Activated effector memory CD4-positive, alpha-beta T cell treated with Interleukin-2 at 50 U/mL for 16 hours (primary cell): ENCODE data around the gene HEXB.
"Not testable (repeated sequence)": the region's sequence is repeated elsewhere in the genome, so short reads cannot be mapped to it uniquely, and the experiment has no call there.

Experiments used
- DNase-seq: peaks from one replicate; pipeline ENCODE4 v3.0.0-alpha.2; 2020

The HEXB gene

DNA sequence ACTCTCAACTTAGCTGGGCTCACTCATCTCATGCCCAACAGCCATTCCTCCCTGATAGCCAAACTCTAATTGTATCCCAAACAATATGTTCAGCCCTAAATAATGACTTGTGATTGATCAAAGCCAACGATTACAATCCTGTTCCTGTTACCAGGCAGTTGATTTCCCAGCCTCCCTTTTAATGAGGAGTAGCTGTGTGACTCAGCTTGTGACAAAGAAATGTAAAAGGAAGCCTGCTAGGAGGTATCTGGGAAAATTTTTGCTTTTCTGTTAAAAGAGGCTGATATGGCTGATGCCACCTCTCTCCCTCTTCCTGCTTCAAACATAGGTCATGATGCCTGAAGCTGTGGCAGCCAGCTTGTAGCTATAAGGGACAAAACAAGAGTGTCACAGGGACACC lies 24.9 kb upstream of the HEXB start:
- no peak for DNase-seq

DNA sequence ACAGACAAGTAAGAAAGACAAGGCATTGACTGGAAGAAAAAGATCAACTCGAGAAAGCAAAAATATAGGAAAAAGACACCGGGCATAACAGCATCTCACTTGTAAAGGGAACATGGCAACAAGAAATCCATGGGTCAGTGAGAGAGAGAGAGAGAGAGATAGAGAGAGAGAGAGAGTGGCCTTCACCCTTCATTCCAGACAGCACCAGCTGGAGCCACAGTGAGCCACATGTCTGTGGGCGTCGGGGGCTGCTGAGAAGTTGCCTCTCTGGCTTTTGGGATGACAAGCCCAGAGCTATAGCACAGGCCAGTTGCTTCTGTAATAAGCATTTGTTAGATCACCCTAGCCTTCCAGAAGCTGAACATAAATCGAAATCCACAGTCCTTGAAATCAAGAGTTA lies 24.2 kb upstream of the HEXB start:
- DNase-seq = no peak

- DNase-seq = no peak
These were observed 20.5 kb upstream of the HEXB start for GRCh38 chr5:74664551-74664950.

DNA sequence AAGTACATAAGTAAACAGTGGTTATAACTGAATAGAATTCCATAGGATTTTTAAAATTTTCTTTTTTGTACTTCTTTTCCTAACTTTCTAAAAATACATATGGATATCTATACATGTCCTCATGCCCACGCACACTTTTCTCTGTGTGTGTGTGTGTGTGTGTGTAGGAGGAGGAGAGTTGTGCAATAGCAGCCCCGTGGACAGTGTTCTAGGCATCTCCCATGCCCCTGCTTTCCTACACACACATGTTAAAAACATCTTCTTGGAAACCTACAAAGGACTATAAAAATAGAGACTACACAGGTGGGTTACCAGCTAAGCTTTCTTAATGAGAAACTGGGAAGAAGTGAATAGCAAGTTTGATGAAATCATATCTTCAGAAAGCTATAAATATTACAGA lies 19.8 kb upstream of the HEXB start:
- no peak for DNase-seq

DNA sequence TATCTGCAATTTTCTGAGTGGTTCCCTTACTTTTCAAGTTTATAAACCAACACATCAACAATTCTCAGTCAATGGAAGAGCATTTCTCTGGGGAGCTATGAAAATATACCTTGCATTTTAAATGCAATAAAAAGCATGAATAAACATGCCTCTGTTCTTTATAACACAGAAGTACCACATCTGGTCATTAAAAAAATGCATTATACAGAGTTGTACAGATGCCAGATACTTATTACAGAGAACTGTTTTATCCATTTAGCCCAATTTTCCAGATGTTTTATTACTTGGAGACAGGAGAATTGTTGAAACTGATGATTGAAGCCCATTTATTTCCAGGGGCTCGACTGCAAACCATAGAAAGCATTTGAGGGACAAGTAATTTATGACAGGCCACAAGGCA lies 19.2 kb upstream of the HEXB start:
- no peak for DNase-seq

DNA sequence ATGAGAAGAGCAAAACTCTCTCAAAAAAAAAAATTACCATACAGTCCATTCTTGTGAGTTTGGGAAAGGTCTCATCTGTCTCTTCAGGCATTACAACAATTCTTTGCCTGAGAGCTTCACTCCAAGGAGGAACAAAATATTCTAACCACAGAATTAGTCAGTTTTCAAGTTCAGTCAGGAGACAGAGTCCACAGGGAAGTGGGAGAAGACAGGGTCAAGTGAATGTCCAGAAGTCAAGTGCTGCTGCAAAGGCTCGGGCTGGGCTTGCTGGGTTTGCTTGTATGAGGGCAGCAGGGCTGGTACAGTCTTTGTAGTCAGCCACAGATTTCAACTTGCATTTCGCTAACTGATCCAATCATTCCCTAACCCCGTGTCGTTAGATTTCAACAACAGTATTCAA lies 17.6 kb upstream of the HEXB start:
- no peak for DNase-seq

GRCh38 chr5:74669821-74670220 lies 15.2 kb upstream of the HEXB start:
- DNase-seq = no peak

DNA sequence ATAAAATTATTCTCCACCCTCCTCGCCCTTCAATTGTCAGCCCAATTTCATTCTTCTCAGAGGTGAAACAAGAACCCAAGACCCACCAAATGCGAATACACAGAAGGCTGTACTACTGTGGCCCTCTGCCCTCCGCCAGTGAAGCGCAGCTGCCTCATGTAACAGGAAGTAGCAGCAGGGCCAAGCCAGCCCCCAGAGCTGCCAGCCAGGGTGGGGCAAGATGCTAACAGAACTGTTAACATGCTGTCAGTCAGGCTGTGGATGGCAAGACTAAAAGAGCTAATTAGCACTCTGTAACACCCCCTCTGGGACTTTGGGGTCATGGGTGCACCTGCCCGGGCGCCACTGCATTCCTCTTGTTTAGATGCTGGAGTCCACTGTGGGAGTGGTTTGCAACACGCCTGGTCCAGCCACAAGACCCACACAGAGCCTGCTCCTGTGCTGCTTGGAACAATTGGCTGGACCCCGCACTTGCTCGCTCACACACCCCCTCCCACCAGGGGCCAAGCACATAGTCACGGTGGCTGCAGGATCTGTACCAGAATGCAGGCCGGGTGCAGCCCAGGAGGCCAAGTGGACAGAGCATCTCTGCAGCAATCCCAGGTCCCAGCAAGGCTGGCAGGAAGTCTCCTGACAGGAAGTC lies 14.5 kb upstream of the HEXB start:
- no peak for DNase-seq

DNA sequence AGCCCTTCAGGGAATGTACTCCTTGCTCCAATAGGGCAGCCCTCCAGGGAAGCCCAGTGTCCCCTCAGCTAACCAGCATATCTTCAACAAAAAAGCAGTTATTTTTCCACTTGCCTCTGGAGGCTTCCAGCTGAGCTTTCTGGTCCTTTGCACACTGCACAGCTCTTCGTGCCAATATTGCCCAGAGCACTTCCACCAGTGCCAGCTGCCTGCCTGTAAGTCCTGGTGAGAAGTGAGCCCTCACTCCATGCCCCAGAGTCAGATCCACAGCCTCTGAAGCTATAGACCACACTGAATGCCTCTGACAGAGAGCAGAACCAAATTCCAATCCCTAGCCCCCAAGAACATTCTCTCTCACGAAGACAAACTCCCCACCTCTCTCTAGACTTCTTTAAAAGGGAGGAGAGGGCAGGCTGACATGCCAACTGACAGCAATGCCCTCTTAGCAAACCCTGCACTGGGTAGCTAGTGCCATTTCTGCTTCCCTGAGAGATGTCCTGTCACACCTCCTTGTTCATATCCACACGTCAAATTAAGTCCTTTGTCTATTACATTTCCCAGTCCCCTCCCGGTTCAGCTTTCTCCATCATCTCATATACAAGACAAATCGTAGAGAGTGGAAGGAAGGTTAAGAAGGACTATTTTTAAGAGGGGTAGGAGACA lies 12.7 kb upstream of the HEXB start:
- DNase-seq = no peak

DNA sequence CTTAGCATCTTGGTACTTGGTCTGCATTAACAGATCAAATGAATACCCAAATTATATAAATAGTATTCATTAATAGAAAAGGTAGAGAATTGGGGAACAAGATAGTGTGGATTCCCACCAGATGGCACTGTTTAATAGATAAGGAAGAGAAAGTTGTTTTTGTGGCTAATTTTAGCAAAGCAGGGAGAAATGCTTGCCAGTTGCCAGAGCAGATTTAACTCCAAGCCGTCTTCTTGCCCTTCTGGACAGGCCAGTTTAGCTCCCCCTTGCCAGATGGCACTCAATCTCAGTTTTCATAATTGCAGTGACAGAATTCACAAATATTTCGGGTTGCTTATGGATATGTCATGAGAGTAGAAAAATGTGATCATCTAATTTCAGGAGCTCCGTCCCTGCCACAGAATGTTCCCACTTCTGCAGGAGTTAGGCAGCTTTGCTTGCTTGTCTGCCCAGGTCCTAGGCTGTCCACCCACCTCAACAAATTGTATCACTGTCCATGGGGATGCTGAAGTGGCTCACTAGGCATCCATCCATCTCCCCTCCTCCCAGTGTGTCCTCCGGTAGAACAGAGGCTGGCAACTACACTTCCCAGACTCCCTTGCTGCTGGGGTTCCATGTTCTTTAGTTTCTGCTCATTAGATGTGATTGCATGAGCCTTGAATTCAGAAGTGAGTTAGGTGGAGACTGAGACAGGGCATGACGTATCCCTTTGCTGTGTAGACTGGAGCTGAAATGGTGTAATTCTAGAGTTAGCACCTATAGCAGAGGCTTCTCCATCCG lies 11.8 kb upstream of the HEXB start:
- no peak for DNase-seq

- not testable (repeated sequence) for DNase-seq
These were observed 8.6 kb upstream of the HEXB start for GRCh38 chr5:74676466-74676865.

DNA sequence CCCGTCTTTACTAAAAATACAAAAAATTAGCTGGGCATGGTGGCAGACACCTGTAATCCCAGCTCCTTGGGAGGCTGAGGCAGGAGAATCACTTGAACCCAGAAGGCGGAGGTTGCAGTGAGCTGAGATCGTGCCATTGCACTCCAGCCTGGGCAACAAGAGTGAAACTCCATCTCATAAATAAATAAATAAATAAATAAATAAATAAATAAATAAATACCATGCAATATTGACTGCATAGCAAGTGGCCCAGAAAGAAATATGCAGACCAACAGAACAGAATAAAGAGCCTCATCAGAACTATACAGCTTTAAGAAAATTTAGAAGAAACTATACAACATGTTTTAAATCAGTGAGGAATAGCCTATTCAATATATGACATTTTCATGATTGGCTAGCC lies 6.9 kb upstream of the HEXB start:
- not testable (repeated sequence) for DNase-seq

- DNase-seq = not testable (repeated sequence)
These were observed 5.7 kb upstream of the HEXB start for GRCh38 chr5:74679300-74679699.

GRCh38 chr5:74679966-74680365 lies 5.1 kb upstream of the HEXB start:
- no peak for DNase-seq

- DNase-seq = no peak
These were observed 1.1 kb downstream of the HEXB start for GRCh38 chr5:74685979-74686631.

GRCh38 chr5:74686962-74687751 lies 2.1 kb downstream of the HEXB start:
- DNase-seq = no peak

GRCh38 chr5:74693191-74693590 lies 8.2 kb downstream of the HEXB start:
- no peak for DNase-seq

GRCh38 chr5:74717596-74717995 lies 32.6 kb downstream of the HEXB start:
- DNase-seq = no peak

- DNase-seq = no peak
These were observed 37.2 kb downstream of the HEXB start for GRCh38 chr5:74722271-74722670.

GRCh38 chr5:74725331-74725730 lies 40.3 kb downstream of the HEXB start:
- no peak for DNase-seq

DNA sequence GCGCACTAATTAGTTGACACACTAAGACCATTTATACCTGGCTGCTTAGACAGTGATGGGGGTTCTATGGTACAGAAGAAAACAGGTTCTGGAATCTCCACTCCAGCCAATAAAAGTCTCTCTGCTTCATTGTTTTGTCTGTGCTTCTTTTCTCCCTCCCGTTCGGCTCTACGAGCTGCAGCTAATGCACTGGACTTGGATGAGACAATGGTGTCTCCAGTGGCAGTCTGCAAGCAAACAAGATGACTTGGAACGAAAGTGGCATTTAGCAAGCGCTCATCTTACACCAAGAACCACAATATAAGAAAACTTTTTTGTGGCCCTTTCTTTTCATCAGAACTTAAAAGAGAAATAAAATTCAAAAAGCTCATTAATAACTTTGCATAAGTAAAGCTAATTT lies 51.7 kb downstream of the HEXB start:
- no peak for DNase-seq

- DNase-seq = no peak
These were observed 53.4 kb downstream of the HEXB start for GRCh38 chr5:74738406-74738805.

GRCh38 chr5:74748742-74749141 lies 63.7 kb downstream of the HEXB start:
- not testable (repeated sequence) for DNase-seq
